ENCODE data around the gene WEE1.

DNA sequence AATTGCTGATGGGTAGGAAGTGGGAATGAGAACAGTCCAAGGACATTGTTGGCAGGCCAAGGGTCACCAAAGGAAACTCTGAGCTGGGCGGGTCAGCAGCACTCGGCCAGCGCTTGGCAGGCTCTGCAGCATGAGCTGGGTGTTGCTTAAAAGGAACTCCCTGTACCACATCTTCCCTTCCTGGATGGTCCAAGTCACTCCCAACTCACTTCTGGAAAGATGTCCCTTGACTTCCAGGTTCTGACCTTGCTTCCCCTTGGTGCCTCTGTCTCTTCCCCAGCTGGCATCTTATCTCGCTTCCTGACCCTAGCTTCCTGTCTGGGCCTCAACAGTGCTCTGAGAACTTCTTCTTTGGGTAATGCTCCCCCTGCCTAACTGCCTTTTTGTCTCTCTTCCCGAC lies 65.6 kb downstream of the WEE1 start:
- TF ChIP-seq ELF4 (IDR thresholded peaks at IDR 0.05), result no peak
- no peak for TF ChIP-seq CTBP1 (IDR thresholded peaks at IDR 0.05; ENCODE audit: borderline replicate concordance)
- TF ChIP-seq SUZ12 (IDR thresholded peaks at IDR 0.05), result no peak
- no peak for TF ChIP-seq HDGF (IDR thresholded peaks at IDR 0.05; ENCODE audit: borderline replicate concordance)
- no peak for TF ChIP-seq TARDBP (IDR thresholded peaks at IDR 0.05)
- TF ChIP-seq FOXA1 (IDR thresholded peaks at IDR 0.05), result no peak

Measured in HEK293T (cell line).